ENCODE measurements around the gene NHS.

The NHS gene

DNA sequence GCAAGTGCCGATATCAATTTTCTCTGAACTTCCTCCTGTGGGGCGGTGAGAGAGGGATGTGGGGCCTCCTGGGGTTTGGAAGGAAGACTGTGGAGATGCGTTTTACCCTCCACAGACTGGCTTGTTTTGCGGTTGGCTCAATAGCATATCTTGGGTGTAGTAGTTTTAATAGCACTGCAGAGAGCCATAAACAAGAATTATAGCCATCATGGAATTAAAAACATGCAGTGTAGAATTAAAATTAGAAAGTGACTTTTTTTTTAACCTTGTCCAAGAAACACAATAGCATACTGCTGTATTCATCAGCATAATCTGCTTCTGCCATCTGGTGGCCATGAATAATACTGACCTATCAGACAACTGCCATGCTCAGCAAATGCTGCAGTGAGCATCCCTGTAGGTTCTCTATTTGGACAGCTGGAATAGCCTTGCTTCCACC is 315.0 kb downstream of the NHS start:
- DNase-seq, result no peak

GRCh38 chrX:17692709-17693346 is 317.8 kb downstream of the NHS start:
- DNase-seq, result no peak

- no peak for DNase-seq
Measured at GRCh38 chrX:17697191-17697590, 322.2 kb downstream of the NHS start.

DNA sequence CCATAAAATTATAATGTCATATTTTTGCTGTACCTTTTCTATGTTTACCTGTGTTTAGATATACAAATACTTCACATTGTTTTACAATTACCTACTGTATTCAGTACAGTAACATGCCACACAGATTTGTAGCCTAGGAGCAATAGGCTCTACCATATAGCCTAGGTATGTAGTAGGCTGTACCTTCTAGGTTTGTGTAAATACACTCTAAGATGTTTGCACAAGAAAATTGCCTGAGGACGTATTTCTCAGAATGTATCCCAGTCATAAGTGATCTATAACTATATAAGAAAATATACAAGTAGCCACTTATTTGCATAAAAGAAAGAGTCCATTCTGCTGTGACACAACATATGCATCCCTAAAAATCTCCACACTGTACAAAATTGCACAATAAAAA is 326.0 kb downstream of the NHS start:
- DNase-seq, result no peak

- no peak for DNase-seq
Measured at GRCh38 chrX:17703201-17703600, 328.2 kb downstream of the NHS start.

- DNase-seq, result no peak
Measured at GRCh38 chrX:17705211-17705610, 330.2 kb downstream of the NHS start.

GRCh38 chrX:17706676-17707075 is 331.7 kb downstream of the NHS start:
- DNase-seq, result no peak

DNA sequence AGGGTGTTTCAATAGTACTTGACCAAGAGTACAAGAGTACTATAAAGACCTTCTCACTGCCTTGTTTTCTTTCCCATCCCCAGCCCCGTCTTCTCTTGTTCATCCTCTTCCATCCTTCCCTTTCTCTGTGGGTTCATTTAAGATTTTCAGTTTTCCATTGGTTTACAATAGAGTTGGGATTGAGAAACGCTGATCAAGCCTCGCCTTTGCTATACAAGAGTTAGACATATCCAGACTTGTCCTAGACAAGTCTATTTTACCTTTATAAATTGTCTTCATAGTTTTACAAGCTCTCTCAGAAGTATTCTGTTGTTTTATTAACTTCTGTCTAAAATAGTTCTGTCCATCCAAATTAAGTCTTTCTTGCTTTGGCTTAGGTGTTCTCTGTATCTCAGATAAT is 332.7 kb downstream of the NHS start:
- DNase-seq, result no peak

- no peak for DNase-seq
Measured at GRCh38 chrX:17710871-17711301, 335.9 kb downstream of the NHS start.

- DNase-seq, result no peak
Measured at GRCh38 chrX:17713288-17713687, 338.3 kb downstream of the NHS start.

GRCh38 chrX:17718649-17719165 is 343.7 kb downstream of the NHS start:
- DNase-seq, result no peak

GRCh38 chrX:17719711-17720110 is 344.7 kb downstream of the NHS start:
- no peak for DNase-seq

DNA sequence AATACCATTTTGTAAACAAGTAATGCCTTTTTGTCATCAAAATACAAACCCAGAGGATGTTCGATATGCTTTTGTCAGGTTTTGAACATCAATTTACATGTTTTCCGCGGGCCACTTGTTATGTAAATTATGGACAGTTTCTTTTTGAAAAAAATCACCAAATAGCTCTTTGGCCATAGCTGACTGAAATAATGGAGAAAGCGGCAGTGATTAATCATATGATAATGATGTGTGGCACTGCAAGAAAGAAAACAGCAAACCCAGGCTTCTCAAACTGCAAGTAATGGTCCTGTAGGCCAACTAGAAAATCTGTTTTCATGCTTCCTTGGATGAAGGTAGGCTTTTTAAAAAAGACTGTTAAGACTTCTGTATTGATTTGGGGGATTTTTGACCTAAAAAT is 346.7 kb downstream of the NHS start:
- DNase-seq, result no peak

- no peak for DNase-seq
Measured at GRCh38 chrX:17725181-17725580, 350.2 kb downstream of the NHS start.

- DNase-seq, result no peak
Measured at GRCh38 chrX:17732138-17732783, 357.3 kb downstream of the NHS start.

GRCh38 chrX:17735406-17735805 is 360.4 kb downstream of the NHS start:
- no peak for DNase-seq

DNA sequence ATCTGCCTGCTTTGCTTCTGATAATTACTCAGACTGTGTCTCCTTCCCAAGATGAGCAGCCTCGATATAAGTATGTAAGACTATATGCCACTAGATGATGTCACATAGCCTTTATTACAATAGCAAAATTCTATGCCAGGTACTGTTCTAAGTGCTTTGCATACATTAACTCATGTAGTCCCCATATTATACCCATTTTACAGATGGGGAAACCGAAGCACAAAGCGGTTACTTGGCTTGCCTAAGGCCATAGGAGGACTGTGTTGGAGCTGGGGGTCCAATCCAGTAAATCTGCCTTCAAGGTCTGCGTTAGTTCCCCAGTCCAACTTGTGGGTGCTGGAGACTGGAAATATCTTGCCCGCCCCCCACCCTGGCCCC is 361.5 kb downstream of the NHS start:
- no peak for DNase-seq

GRCh38 chrX:17736856-17737709 is 362.1 kb downstream of the NHS start, which contains the start of gene SCML1:
Gene SCML1 (plus strand): TSS chrX:17737493. CDS start chrX:17744187, 6,694 bp downstream.
- DNase-seq, result peak; percentile 59

GRCh38 chrX:17737710-17737985 is 362.6 kb downstream of the NHS start:
- DNase-seq, result no peak

DNA sequence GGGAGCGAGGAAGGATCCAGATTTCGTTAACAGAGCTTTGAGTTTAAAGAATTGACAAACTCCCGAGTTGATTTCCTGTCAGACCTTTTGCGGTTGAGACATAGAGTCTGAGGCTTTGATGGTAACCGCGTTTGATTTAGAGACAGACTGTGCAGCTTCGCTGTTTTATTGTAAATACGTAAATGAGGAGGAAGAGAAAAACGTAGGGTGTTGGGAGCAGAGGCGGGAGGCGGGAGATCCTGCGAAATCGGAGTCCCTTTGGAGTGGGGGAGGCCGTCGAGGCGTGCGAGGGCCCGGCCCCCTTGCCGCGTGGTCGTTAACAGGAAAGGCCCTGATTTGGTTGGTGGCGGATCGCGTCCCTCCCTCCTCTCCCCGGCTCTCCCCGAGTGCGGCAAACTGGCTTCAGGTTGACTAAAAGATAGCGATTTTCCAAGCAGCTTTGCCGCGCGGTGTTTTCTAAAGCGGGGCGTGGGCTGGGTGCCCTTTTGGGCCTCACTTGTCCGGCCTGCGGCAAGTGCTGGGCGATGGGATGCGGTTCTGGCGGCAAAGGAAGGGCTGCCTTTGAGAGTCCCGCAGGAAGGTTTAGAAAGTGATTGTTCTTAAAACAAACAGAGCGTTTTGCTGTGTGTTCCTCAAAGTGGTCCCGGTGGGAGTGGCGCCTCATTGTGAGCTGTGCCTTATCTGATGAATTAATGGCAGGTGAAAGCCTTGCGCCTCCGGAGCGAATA is 363.1 kb downstream of the NHS start:
- no peak for DNase-seq

- no peak for DNase-seq
Measured at GRCh38 chrX:17738737-17739535, 363.9 kb downstream of the NHS start.
